Measurements from ENCODE around the gene DIPK1A. TPM values are rescaled to one million over a fixed set of nuclear protein-coding genes. Genes with fewer than 3 reads are reported as not detected.

DIPK1A gene
- total RNA-seq, 1 experiment from 2014 or later, result 3.8 TPM

GRCh38 chr1:92994105-92994712 lies 32.9 kb upstream of the DIPK1A start:
- no peaks in the 10 kb centered on the region for H3K36me3 Mint-ChIP-seq (ENCODE audit: insufficient read depth in 1 of 3, low read depth in 3 of 3)
- Histone ChIP-seq H4K20me1 (ENCODE audit: control insufficient read depth, insufficient read depth, insufficient read length) (no peaks in the 10 kb centered on the region), H3T11ph (ENCODE audit: low read length) (no peak overlapping the region), H3K18ac (ENCODE audit: insufficient read length, low read depth, low read length) (no peak overlapping the region), H3K9ac (ENCODE audit: extremely low read depth, insufficient read length, low read length) (no peak overlapping the region), H3K23me2 (ENCODE audit: insufficient read length, low read depth, low read length, poor library complexity, severe bottlenecking) (no peaks in the 10 kb centered on the region), H2BK12ac (ENCODE audit: insufficient read length, low read depth, low read length) (no peak overlapping the region), H3K27ac (ENCODE audit: insufficient read length, low read depth, low read length) (no peak overlapping the region), H3K23ac (ENCODE audit: insufficient read length, low read depth, low read length) (no peak overlapping the region), H3K56ac (ENCODE audit: insufficient read length, low read depth, low read length) (no peak overlapping the region), H4K5ac (ENCODE audit: insufficient read length, low read depth, low read length) (no peak overlapping the region), H3K79me1 (ENCODE audit: insufficient read depth, low read depth, low read length, poor library complexity, severe bottlenecking) (no peaks in the 10 kb centered on the region), H2AFZ (ENCODE audit: low read length) (no peak overlapping the region), H3K14ac (ENCODE audit: insufficient read depth, low read length) (no peak overlapping the region), H2BK5ac (ENCODE audit: insufficient read length, low read length) (no peak overlapping the region), H3K4me1 (ENCODE audit: insufficient read depth, low read length) (no peaks in the 10 kb centered on the region), H3K79me2 (ENCODE audit: insufficient read depth, low read length) (no peaks in the 10 kb centered on the region), H2BK20ac (ENCODE audit: low read depth, low read length, poor library complexity, severe bottlenecking) (no peak overlapping the region), H2AK5ac (ENCODE audit: insufficient read length, low read length) (no peak overlapping the region), H4K91ac (ENCODE audit: insufficient read length, low read depth, low read length) (no peak overlapping the region), H3K4ac (ENCODE audit: low read depth, low read length) (no peak overlapping the region), H2BK15ac (ENCODE audit: low read depth, low read length) (no peak overlapping the region), H2BK120ac (ENCODE audit: low read depth, low read length, poor library complexity, severe bottlenecking) (no peak overlapping the region), H4K8ac (replicated peaks; ENCODE audit: insufficient read length, low read depth, low read length) (no peak overlapping the region), H3K4me2 (ENCODE audit: insufficient read depth, insufficient read length, low read length) (no peak overlapping the region), H3K27me3 (ENCODE audit: insufficient read depth, low read length) (no peaks in the 10 kb centered on the region), H3K9me3 (ENCODE audit: control insufficient read depth, low read depth, low read length) (no peaks in the 10 kb centered on the region)
- no peak overlapping the region for H3K4me3 Mint-ChIP-seq
- peak; percentile 56 for DNase-seq
- WGBS (ENCODE audit: extremely low coverage, insufficient read length, low lambda C conversion rate), result no CpG with 5 or more reads among the region's 5 CpGs
- TF ChIP-seq, protein P1, sequence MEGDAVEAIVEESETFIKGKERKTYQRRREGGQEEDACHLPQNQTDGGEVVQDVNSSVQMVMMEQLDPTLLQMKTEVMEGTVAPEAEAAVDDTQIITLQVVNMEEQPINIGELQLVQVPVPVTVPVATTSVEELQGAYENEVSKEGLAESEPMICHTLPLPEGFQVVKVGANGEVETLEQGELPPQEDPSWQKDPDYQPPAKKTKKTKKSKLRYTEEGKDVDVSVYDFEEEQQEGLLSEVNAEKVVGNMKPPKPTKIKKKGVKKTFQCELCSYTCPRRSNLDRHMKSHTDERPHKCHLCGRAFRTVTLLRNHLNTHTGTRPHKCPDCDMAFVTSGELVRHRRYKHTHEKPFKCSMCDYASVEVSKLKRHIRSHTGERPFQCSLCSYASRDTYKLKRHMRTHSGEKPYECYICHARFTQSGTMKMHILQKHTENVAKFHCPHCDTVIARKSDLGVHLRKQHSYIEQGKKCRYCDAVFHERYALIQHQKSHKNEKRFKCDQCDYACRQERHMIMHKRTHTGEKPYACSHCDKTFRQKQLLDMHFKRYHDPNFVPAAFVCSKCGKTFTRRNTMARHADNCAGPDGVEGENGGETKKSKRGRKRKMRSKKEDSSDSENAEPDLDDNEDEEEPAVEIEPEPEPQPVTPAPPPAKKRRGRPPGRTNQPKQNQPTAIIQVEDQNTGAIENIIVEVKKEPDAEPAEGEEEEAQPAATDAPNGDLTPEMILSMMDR (conservative IDR thresholded peaks at IDR 0.05), result peak; percentile 88
- H3K9me3 Mint-ChIP-seq, result no peaks in the 10 kb centered on the region
- peaks cover 5 to 6% of the 10 kb centered on the region in 2 experiments; a peak in 2 of 4 replicates for H3K4me1 Mint-ChIP-seq
- H3K27me3 Mint-ChIP-seq (ENCODE audit: low read depth), result no peaks in the 10 kb centered on the region
- peak overlapping the region in 1 of 3 experiments; percentile 94; a peak in 2 of 7 replicates for H3K27ac Mint-ChIP-seq

Data from H9 (cell line).